Measurements from ENCODE around the gene RASGRF1. TPM values are rescaled to one million over a fixed set of nuclear protein-coding genes. Genes with fewer than 3 reads are reported as not detected.

RASGRF1 gene
- total RNA-seq, 1 experiment from 2014 or later, result not detected

- intact Hi-C loops (cut with micrococcal nuclease), result no loop called here
- BruUV-seq (replicated peaks), result no TSS peak
- ATAC-seq (no peak), DNase-seq (no peak)
- Histone ChIP-seq H3K79me2 (ENCODE audit: low read length) (no peaks in the 10 kb centered on the region), H3F3A (ENCODE audit: low read length, unreplicated experiment) (no peaks in the 10 kb centered on the region), H2AFZ (ENCODE audit: low read length) (no peak overlapping the region), H3K4me3 (ENCODE audit: low read length) (no peak overlapping the region), H3K4me2 (ENCODE audit: low read length) (no peak overlapping the region), H3K9me3 (ENCODE audit: low read length) (no peaks in the 10 kb centered on the region), H3K36me3 (ENCODE audit: low read depth, low read length) (no peaks in the 10 kb centered on the region), H3K9me2 (replicated peaks; ENCODE audit: low read length) (no peaks in the 10 kb centered on the region), H3K27ac (ENCODE audit: low read length) (no peak overlapping the region), H3K4me1 (ENCODE audit: insufficient read depth, low read length) (no peaks in the 10 kb centered on the region), H3K27me3 (ENCODE audit: low read length) (peaks cover 63% of the 10 kb centered on the region), H3K9ac (ENCODE audit: low read length) (no peak overlapping the region), H4K20me1 (ENCODE audit: low read length) (no peaks in the 10 kb centered on the region)
- no peak for TF ChIP-seq EZH2 (IDR thresholded peaks at IDR 0.05; ENCODE audit: low read length, unreplicated experiment)
- POLR2A ChIA-PET (ENCODE audit: unreplicated experiment), result no interaction called here
- CTCF ChIA-PET, result no interaction called here
Observed at GRCh38 chr15:79084308-79084968, 6.1 kb downstream of the RASGRF1 start.

DNA sequence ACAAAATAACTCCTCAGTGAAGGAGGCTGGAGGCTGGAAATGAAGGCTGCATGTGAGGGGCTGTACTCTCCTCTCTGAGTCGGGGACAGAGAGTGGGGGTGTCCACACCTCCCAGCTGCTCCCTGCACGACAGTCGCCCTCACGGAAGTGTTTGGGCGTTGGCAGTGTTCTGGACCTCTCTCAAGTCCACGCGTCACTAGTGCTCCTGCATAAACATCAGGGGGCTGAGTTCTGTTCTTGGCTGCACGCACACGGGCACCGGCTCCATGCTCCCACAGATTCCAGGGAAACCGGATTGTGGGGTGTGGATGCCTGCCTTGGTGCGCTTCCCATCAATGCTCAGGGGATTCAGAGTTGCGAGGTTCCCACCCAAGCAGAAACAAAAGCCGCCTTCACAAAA lies 7.4 kb downstream of the RASGRF1 start:
- CTCF ChIA-PET, result no interaction called here
- H3K79me2 ChIP-seq (ENCODE audit: low read length), result no peaks in the 10 kb centered on the region
- H3K4me2 ChIP-seq (ENCODE audit: low read length), result no peak overlapping the region
- no peak for TF ChIP-seq EZH2phosphoT487 (IDR thresholded peaks at IDR 0.05; ENCODE audit: borderline replicate concordance, low read length)
- no peak overlapping the region for H3K27ac ChIP-seq (ENCODE audit: low read length)
- no peaks in the 10 kb centered on the region for H3F3A ChIP-seq (ENCODE audit: low read length, unreplicated experiment)
- no peaks in the 10 kb centered on the region for H3K9me2 ChIP-seq (replicated peaks; ENCODE audit: low read length)
- peaks cover 55% of the 10 kb centered on the region for H3K27me3 ChIP-seq (ENCODE audit: low read length)
- DNase-seq, result no peak
- no peak overlapping the region for H3K9ac ChIP-seq (ENCODE audit: low read length)
- no peaks in the 10 kb centered on the region for H3K4me1 ChIP-seq (ENCODE audit: insufficient read depth, low read length)
- POLR2A ChIA-PET (ENCODE audit: unreplicated experiment), result no interaction called here
- no peaks in the 10 kb centered on the region for H3K9me3 ChIP-seq (ENCODE audit: low read length)
- no TSS peak for BruUV-seq (replicated peaks)
- ATAC-seq, result no peak
- H3K36me3 ChIP-seq (ENCODE audit: low read depth, low read length), result no peaks in the 10 kb centered on the region
- intact Hi-C loops (cut with micrococcal nuclease), result no loop called here
- no peak overlapping the region for H3K4me3 ChIP-seq (ENCODE audit: low read length)
- H2AFZ ChIP-seq (ENCODE audit: low read length), result no peak overlapping the region
- H4K20me1 ChIP-seq (ENCODE audit: low read length), result no peaks in the 10 kb centered on the region

DNA sequence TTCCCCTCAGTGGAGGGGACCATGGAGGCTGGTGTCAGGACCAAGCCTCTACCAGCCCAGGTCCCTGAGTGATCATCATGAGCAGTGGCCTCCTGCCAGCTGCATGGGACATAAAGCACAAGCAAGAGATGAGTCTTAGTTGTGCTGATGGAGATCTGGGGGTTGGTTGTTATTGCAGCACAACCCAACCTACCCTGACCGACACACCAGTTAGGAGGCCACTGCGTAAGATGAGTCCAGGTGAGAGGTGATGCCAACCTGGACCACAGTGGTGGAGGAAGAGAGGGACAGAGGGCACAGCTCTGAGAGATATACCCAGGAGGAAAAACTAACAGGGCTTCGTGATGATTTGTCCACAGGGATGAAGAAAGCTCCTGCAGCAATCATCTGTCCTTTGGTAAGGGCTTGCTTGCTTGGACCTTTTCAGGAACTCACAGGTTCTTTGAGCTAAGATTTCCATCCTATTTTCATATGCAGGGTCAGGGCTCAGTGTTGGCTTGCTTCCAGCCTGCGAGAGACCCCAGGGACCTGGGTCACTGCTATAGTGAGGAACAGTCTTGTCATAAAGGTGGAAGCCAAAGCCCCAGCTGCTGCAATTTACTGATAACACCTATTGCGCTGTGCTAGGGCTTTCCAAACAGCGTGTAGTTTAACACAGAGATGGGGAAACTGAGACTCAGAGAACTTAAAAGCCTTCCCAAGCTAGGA lies 8.1 kb downstream of the RASGRF1 start:
- no peak overlapping the region for H2AFZ ChIP-seq (ENCODE audit: low read length)
- intact Hi-C loops (cut with micrococcal nuclease), result no loop called here
- H3K4me3 ChIP-seq (ENCODE audit: low read length), result no peak overlapping the region
- TF ChIP-seq, protein P1, sequence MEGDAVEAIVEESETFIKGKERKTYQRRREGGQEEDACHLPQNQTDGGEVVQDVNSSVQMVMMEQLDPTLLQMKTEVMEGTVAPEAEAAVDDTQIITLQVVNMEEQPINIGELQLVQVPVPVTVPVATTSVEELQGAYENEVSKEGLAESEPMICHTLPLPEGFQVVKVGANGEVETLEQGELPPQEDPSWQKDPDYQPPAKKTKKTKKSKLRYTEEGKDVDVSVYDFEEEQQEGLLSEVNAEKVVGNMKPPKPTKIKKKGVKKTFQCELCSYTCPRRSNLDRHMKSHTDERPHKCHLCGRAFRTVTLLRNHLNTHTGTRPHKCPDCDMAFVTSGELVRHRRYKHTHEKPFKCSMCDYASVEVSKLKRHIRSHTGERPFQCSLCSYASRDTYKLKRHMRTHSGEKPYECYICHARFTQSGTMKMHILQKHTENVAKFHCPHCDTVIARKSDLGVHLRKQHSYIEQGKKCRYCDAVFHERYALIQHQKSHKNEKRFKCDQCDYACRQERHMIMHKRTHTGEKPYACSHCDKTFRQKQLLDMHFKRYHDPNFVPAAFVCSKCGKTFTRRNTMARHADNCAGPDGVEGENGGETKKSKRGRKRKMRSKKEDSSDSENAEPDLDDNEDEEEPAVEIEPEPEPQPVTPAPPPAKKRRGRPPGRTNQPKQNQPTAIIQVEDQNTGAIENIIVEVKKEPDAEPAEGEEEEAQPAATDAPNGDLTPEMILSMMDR (conservative IDR thresholded peaks at IDR 0.05; ENCODE audit: low read depth, low read length), result no peak
- TF ChIP-seq EZH2phosphoT487 (IDR thresholded peaks at IDR 0.05; ENCODE audit: borderline replicate concordance, low read length), result no peak
- no peak for TF ChIP-seq EZH2 (IDR thresholded peaks at IDR 0.05; ENCODE audit: low read length, unreplicated experiment)
- peaks cover 49% of the 10 kb centered on the region for H3K27me3 ChIP-seq (ENCODE audit: low read length)
- no TSS peak for BruUV-seq (replicated peaks)
- H4K20me1 ChIP-seq (ENCODE audit: low read length), result no peaks in the 10 kb centered on the region
- no peak overlapping the region for H3K9ac ChIP-seq (ENCODE audit: low read length)
- ATAC-seq (no peak), DNase-seq (no peak)
- H3F3A ChIP-seq (ENCODE audit: low read length, unreplicated experiment), result no peaks in the 10 kb centered on the region
- no peaks in the 10 kb centered on the region for H3K9me3 ChIP-seq (ENCODE audit: low read length)
- H3K9me2 ChIP-seq (replicated peaks; ENCODE audit: low read length), result no peaks in the 10 kb centered on the region
- H3K27ac ChIP-seq (ENCODE audit: low read length), result no peak overlapping the region
- H3K79me2 ChIP-seq (ENCODE audit: low read length), result no peaks in the 10 kb centered on the region
- POLR2A ChIA-PET (ENCODE audit: unreplicated experiment), result no interaction called here
- CTCF ChIA-PET, result interaction anchor here (0.6 kb wide), 1 partner anchor 101 kb away, joined by 3 read pairs; no protein-coding TSS in a partner anchor
- no peaks in the 10 kb centered on the region for H3K36me3 ChIP-seq (ENCODE audit: low read depth, low read length)
- no peak overlapping the region for H3K4me2 ChIP-seq (ENCODE audit: low read length)
- no peaks in the 10 kb centered on the region for H3K4me1 ChIP-seq (ENCODE audit: insufficient read depth, low read length)
